ENCODE data around the gene UBE2A.

Gene UBE2A

GRCh38 chrX:119614776-119615175, 40.4 kb downstream of the UBE2A start:
- DNase-seq = no peak

GRCh38 chrX:119617517-119618164, 43.3 kb downstream of the UBE2A start:
- DNase-seq = no peak

DNA sequence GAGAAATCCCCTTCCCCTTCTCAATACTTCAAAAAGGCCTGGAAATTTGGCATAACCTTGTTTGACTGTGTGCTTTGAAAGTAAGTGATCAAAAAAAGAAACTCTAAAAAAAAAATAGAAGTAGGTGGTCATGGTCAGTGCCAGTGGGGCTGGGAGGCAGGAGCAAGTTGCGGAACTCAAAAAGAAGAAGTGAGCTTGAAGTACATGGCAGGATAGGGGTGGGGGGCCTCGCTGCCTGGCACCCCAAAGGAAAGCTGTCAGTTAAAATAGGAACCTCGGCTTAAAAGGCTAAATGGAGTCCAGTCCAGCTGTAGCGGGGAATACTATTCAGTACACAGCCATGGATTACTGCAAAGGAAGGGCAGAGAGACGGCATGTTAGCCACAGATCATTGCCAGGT, 44.1 kb downstream of the UBE2A start:
- no peak for DNase-seq

GRCh38 chrX:119622356-119623232, 48.2 kb downstream of the UBE2A start:
- no peak for DNase-seq

GRCh38 chrX:119624417-119624816, 50.1 kb downstream of the UBE2A start:
- DNase-seq = no peak

GRCh38 chrX:119624951-119625668, 50.7 kb downstream of the UBE2A start:
- DNase-seq = no peak

DNA sequence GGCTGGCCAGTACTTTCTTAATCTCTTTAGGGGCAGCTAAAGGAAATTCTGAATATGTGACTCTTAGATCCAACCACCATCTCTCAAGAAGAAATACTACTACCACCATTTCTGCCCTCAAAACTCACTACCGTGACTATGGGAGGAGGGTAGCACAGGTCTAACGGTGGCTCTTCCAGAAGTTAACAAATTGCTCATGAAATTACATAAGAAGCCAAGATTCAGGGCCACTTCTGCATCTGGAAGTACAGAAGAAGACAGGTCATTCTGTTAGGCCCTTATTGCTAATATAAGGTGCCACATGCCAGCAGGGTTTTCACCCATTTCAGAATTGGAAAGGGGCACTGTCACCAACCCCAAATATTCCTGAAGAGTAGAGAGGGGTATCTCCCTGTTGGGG, 51.5 kb downstream of the UBE2A start:
- no peak for DNase-seq
